Middle frontal gyrus (tissue), 1 donor: ENCODE data around the gene CDH12.
"Not testable (repeated sequence)": the region's sequence is repeated elsewhere in the genome, so short reads cannot be mapped to it uniquely, and the experiment has no call there.

ENCODE experiments used
- DNase-seq: peaks from one replicate; pipeline ENCODE4 v3.0.0-alpha.2; 2015; ENCODE audit warnings: low spot score; ENCODE audit errors: extremely low spot score

The CDH12 gene

DNA sequence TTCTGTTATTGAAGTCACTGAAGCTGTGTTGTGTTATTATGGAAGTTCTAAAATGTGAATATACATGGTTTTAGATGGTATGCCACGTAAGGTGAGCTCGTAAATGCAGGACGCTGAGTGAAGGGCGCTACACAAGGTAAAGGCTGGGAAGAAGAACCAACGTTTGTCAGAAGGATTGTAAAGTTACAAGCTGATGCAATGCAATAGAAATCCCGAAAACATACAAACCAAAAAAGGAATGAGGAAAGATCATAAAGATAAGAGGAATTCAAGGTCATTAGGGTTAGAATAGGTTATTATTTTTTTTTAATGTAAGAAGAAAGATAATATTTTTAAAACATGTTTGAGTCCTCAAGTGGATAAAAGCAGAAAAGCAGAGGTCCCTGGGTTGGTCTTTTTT lies 538.6 kb downstream of the CDH12 start:
- DNase-seq, result no peak

DNA sequence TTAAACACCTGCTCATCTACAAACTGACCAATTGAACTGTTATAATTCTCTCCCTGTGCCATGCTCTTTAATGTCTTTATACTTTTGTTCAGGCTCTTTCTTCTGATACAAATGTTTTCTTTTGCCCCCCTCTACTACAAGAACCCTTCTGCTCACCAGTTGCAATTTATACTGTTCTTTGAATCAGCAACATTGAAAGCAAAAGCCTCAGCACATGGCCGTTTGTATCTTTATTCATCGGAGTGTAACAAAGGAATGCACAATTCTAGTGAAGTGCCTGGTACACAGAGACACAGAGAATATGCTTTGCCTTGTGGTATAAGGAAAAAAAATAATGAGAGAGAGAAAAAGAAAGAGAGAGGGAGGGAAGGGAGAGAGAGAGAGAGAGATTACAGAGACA lies 547.1 kb downstream of the CDH12 start:
- DNase-seq, result no peak

DNA sequence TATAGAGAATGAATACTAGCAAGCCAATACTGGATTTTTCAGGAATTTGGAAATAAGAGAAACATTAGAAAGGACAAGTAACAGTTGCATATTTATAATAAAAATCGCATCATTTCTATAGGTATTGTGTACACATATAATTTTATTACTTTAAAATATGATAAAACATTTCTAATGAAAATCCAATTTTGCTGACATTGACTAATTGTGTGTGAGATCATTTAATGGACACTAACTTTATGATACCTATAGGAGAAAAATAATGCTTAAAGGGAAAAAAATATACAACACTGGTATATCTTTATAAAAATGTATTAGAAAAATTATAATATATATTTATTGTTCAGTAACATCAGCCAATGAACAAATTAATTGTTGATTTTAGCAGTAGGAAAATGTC lies 557.3 kb downstream of the CDH12 start:
- DNase-seq, result no peak

DNA sequence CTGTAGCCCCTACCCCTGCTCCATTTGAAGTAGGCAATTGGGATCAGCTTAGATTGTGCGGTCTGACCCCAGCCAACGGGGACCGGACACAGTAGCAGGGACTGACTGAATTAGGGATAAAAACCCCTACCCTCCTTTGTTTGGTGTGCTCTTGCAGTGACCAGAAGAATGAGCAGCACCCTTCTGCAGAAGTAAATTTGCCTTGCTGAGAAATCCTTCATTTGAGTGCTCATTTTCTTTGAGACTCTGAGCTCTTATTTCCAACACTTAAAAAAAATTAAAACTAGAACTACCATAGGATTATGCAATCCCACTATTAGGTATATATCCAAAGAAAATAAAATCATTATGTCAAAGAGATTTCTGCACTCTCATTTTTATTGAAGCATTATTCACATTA lies 560.0 kb downstream of the CDH12 start:
- DNase-seq, result no peak

DNA sequence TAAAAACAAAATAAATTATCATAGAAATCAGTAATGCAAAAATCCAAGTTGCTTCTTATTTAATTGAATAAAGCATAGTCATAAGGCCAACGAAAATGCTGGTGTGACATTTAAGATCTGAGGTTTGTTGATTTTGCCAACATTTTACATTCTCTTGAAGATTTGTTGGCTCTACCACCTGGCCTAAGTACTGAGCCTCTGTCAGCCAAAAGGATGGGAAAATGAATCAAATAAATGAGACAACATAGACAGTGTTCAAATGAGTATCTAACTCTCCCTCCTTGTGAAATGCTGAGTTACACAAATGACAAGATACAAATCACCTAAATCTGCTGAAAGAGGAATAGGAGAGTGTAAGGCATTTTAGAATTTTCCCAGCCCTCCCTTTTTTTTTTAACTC lies 575.0 kb downstream of the CDH12 start:
- DNase-seq, result no peak

DNA sequence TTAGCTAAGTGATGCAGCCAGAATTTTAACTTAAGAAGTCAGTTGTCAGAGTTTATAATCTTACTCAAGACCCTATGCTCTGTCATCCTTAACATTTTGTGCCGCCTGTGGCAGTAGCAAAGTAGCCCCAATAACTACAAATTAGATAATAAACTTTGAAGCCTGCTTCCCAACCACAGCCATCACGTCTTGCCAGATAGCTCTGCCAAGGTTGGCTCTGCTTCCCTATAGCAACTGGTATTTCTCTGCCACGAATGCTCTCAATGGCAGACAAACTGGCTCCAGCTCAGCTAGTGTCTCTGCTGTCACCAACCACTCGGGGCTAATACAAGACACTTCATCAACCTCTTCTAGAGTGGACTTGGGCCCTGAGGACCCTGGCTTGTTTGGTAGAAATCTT lies 576.1 kb downstream of the CDH12 start:
- DNase-seq, result no peak

- not testable (repeated sequence) for DNase-seq
Observed at GRCh38 chr5:22265855-22266254, 587.3 kb downstream of the CDH12 start.

DNA sequence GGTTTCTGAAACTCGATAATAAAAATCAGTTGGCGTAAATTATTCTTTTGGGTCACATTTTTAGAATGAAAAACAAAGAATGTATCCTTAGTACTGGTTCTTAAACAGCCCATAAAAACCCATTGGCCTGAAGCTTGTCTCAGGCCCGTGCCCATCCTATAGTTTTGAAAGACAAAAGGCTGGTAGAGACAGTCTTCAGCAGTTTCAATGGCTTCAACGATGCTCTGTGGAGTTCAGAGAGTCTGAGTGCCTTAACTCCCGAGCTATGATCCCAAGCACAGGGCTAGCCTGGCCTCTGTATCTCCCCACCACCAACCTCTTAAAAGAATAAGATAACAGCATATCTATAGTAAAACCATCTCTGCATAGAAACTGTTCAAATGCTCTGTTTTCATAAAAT lies 595.0 kb downstream of the CDH12 start:
- no peak for DNase-seq

- no peak for DNase-seq
Observed at GRCh38 chr5:22250528-22250927, 602.6 kb downstream of the CDH12 start.

DNA sequence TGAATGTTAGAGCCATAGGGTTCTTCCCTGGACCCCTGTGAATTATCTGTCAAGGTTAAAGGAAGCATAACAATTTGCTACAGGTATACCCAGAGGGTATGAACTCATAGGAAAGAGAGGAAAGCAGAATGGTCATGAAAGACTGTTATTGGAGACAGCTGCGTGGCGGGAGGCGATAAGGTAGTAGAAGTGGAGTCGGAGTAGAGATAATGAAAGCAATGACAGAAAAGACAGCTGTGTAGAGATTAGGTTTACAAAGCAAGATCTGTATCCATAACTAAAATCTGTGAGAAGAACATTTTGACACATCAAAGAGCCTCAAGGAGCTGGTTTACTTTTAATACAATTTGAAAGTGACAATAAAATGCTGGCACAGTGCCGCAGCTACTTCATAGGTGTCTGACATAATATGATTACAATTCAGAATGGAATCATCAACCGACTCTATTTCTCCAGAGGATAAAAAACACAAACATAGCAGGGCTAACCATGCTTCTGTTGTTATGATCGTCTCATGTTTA lies 603.9 kb downstream of the CDH12 start:
- DNase-seq, result no peak

- no peak for DNase-seq
Observed at GRCh38 chr5:22245770-22246169, 607.4 kb downstream of the CDH12 start.

DNA sequence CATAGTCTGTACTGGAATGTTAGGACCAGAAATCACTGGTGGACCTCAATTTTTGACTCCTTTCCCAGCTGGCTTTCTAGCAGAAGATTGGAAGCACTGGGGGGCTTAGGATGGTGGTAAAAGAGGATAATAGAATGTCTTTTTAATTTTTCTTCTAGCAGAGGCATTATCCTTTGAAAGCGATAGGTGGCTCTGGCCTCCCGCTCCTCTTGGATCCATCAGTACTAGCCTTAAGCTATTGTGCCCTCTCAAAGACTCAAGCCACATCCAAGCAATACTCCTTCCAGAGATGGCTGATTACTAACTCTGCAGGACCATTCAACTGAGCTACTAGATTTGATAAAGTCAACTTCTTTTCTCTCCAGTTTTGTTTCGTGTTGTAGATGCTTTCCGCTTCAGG lies 610.6 kb downstream of the CDH12 start:
- no peak for DNase-seq

DNA sequence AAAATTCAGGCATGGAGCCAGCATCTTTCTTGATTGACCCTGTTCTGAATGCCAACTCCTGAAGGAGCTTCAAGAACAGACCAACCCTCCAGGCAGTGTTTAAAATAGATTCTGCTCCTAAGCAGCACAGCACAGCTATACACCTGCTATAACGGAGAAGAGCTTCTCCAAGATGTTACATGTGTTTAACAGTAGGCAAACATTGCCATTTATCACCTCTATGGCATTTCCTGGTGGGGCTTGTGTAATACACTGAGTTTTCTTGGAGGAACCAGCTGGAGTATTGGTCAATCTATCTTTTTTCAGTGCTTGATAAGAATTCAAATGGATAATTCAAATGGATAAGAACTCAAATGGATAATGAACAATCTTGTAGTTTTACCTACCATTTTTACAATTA lies 615.1 kb downstream of the CDH12 start:
- DNase-seq, result no peak

- DNase-seq, result no peak
Observed at GRCh38 chr5:22226423-22226822, 626.7 kb downstream of the CDH12 start.

DNA sequence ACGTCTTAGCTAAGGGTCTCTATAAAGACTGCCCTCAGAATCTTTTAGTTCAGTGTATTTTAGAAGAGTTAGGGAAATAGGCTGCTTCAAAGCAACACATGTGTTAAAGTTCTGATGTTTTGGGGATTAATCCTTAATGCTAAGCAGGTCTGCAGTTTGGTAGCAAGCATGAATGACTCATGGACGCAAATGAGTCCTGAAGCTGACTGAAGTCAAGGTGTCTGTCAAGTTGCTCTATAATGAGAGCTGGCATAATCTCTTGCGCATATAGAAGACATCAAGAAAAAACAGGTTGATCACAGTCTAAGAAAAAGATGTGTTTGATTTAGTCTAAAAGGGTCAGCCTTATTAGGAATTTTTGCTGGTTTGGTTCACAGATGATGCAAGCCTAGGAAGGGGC lies 630.1 kb downstream of the CDH12 start:
- DNase-seq, result no peak

GRCh38 chr5:22213703-22214495 lies 639.2 kb downstream of the CDH12 start:
- not testable (repeated sequence) for DNase-seq

DNA sequence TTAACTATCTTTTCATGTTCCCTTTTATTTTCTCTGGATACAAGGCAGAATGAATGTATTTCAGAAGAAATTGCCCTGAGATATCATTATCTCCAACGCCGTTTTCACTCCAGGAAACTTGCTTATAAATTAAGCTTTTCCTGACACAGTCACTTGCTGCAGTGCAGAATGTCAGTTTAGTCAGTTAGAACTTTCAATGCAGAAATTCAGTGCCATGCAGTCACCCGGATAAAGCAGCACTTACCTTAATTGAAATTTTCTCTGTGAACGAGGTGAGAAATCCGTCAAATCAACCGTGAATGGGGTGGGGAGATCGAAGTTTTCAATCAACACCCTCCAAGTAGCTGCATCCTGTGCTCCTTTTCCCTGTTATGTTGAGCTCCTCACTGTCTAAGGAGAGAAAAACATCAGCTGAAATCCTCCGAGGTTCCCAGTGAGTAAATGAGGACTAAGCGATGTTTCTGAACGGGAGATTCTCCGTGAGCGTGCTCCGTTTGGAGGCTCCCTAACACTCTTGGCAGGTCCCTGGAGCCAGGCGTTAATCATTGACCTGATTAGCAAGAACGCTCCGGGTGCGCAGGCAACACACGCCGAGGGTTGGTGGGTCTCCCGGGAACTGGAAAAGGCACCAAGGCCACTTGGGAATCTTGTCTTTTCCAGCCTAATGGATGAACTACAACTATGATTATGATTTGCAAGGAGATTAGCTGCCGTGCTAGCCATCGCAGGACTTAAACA lies 640.7 kb downstream of the CDH12 start:
- DNase-seq, result not testable (repeated sequence)

DNA sequence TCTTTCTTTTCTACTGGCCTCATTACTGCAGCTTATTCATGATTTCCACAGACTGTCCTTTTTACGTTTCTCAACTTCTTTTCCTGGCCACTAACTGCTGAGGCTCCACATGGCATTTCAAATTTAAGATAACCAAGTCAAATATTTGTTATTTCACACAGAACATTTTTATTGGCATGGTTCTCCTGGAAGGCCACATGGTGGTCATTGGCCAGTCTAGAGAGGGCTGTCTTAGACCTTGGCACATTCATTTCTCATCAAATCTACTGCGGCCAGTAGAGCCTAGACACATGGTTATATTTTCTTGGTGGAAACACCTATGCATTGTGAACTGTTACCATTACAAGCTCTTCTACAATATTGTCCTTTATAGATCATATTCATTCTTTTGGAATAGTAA lies 644.7 kb downstream of the CDH12 start:
- not testable (repeated sequence) for DNase-seq

DNA sequence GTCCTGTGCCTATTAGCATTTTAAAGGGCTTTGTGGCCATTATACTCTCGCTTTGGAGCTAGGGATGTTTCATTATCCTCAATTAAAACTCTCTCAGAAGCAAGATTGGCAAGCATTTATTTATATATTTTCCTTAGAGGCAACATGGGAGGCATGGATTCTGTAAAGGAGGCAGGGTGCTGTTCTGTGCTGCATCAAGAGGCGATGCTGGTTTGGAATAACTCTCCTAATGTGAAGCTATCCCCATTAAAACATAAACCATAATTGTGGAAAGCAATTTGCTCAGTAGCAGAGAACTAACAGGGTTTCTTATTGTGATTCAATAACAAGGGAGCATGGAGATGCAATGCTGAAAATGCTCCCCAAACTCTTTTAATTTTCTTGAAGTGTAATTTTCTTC lies 664.5 kb downstream of the CDH12 start:
- not testable (repeated sequence) for DNase-seq

- not testable (repeated sequence) for DNase-seq
Observed at GRCh38 chr5:22187632-22188228, 665.4 kb downstream of the CDH12 start.

- DNase-seq, result not testable (repeated sequence)
Observed at GRCh38 chr5:22169226-22169625, 683.9 kb downstream of the CDH12 start.

GRCh38 chr5:22168704-22169103 lies 684.4 kb downstream of the CDH12 start:
- DNase-seq, result not testable (repeated sequence)
